ENCODE results near the gene MACROD1.

DNA sequence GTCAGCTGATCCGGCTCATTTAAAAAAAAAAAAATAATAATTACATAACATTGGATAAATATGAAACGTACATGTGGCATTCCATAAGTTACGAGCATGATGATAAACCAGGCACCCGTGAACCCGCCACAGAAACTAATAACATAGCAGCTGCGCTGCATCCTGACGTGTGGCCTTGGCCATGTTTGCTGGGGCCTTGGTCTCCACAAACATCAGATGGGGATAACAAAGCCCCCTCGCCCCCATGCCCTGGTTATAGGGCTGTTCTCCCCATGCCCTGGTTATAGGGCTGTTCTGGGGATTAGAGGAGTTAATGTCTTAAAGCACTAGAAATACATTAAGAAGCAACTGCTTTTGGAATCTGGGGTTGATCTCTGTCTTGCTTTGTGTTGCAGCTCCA, 93.5 kb downstream of the MACROD1 start:
- TF ChIP-seq, protein P1, sequence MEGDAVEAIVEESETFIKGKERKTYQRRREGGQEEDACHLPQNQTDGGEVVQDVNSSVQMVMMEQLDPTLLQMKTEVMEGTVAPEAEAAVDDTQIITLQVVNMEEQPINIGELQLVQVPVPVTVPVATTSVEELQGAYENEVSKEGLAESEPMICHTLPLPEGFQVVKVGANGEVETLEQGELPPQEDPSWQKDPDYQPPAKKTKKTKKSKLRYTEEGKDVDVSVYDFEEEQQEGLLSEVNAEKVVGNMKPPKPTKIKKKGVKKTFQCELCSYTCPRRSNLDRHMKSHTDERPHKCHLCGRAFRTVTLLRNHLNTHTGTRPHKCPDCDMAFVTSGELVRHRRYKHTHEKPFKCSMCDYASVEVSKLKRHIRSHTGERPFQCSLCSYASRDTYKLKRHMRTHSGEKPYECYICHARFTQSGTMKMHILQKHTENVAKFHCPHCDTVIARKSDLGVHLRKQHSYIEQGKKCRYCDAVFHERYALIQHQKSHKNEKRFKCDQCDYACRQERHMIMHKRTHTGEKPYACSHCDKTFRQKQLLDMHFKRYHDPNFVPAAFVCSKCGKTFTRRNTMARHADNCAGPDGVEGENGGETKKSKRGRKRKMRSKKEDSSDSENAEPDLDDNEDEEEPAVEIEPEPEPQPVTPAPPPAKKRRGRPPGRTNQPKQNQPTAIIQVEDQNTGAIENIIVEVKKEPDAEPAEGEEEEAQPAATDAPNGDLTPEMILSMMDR (optimal IDR thresholded peaks at IDR 0.05 in 1 of 3, IDR thresholded peaks at IDR 0.05 in 1 of 3, conservative IDR thresholded peaks at IDR 0.05 in 1 of 3; ENCODE audit: extremely low read depth in 1 of 3, insufficient read depth in 2 of 3, low read length in 3 of 3): no peak
- no peak for TF ChIP-seq EZH2 (IDR thresholded peaks at IDR 0.05; ENCODE audit: low read length)

Measured in keratinocyte (primary cell).